RWPE2 (cell line): ENCODE data around the gene KCNJ4.
A peak's percentile ranks its signal among the peaks of the same experiment; 100 is the strongest.
"Not testable (repeated sequence)": the region's sequence is repeated elsewhere in the genome, so short reads cannot be mapped to it uniquely, and the experiment has no call there.

ENCODE experiments used
- ATAC-seq: fragments of 200-7000 bp; cut with Tn5 transposase; 3 replicates; pipeline ENCODE4 v1.9.1; 2021; ENCODE audit warnings: low read depth
- DNase-seq: peaks from one replicate; pipeline ENCODE4 v3.0.0-alpha.2; 2020; ENCODE audit warnings: low spot score
- H3K27ac ChIP-seq: fragments of 450-650 bp; 2 replicates; pipeline ENCODE4 v1.5.1; 2017; ENCODE audit warnings: mild to moderate bottlenecking; ENCODE audit not compliant: poor library complexity, severe bottlenecking
- H3K27me3 ChIP-seq: fragments of 250-450 bp; sonication (Bioruptor Pico); 2 replicates; pipeline ENCODE4 v1.5.1; 2021; ENCODE audit warnings: mild to moderate bottlenecking, moderate library complexity; ENCODE audit not compliant: insufficient read depth, poor library complexity, severe bottlenecking
- H3K36me3 ChIP-seq: fragments of 250-450 bp; sonication (Bioruptor Pico); 2 replicates; pipeline ENCODE4 v1.5.1; 2020; ENCODE audit warnings: low read depth, mild to moderate bottlenecking, moderate library complexity
- H3K4me1 ChIP-seq: fragments of 250-450 bp; sonication (Bioruptor Pico); 2 replicates; pipeline ENCODE4 v1.5.1; 2021; ENCODE audit warnings: mild to moderate bottlenecking, moderate library complexity; ENCODE audit not compliant: insufficient read depth, poor library complexity, severe bottlenecking
- H3K4me3 ChIP-seq: fragments of 250-450 bp; sonication (Bioruptor Pico); 2 replicates; pipeline ENCODE4 v1.5.1; 2021; ENCODE audit warnings: mild to moderate bottlenecking, moderate library complexity; ENCODE audit not compliant: severe bottlenecking
- H3K9me3 ChIP-seq: fragments of 250-450 bp; sonication (Bioruptor Pico); 2 replicates; pipeline ENCODE4 v1.5.1; 2021; ENCODE audit warnings: mild to moderate bottlenecking, moderate library complexity; ENCODE audit not compliant: severe bottlenecking
- CTCF ChIP-seq: fragments of 450-650 bp; IDR thresholded peaks from one replicate; pipeline ENCODE4 v1.5.1; 2017; ENCODE audit warnings: mild to moderate bottlenecking, moderate library complexity; ENCODE audit not compliant: poor library complexity, severe bottlenecking

KCNJ4 gene

GRCh38 chr22:38401336-38402084, 53.5 kb downstream of the KCNJ4 start:
- DNase-seq (peak; percentile 40), ATAC-seq (no peak)
- Histone ChIP-seq H3K27me3 (no peaks in the 10 kb centered on the region), H3K4me3 (no peak overlapping the region), H3K9me3 (no peaks in the 10 kb centered on the region), H3K27ac (no peak overlapping the region), H3K36me3 (no peaks in the 10 kb centered on the region), H3K4me1 (peaks cover 3% of the 10 kb centered on the region)
- TF ChIP-seq CTCF = no peak

- H3K9me3 ChIP-seq, H3K4me3 ChIP-seq, H3K27me3 ChIP-seq, H3K36me3 ChIP-seq, ATAC-seq, DNase-seq, H3K27ac ChIP-seq: not testable (repeated sequence)
- peaks cover 14% of the 10 kb centered on the region for H3K4me1 ChIP-seq
Measured at GRCh38 chr22:38400256-38400655, 54.7 kb downstream of the KCNJ4 start.

GRCh38 chr22:38398609-38399461, 56.2 kb downstream of the KCNJ4 start:
- DNase-seq (no peak), ATAC-seq (peak; percentile 70)
- Histone ChIP-seq H3K4me3 (peak overlapping the region; percentile 82), H3K4me1 (peaks cover 17% of the 10 kb centered on the region), H3K27me3 (no peaks in the 10 kb centered on the region), H3K36me3 (no peaks in the 10 kb centered on the region), H3K9me3 (no peaks in the 10 kb centered on the region), H3K27ac (peak overlapping the region; percentile 64)
- TF ChIP-seq CTCF = no peak

GRCh38 chr22:38398181-38398608, 56.8 kb downstream of the KCNJ4 start:
- not testable (repeated sequence) for H3K36me3 ChIP-seq, H3K27me3 ChIP-seq, DNase-seq, H3K9me3 ChIP-seq
- peak overlapping the region; percentile 82 for H3K4me3 ChIP-seq
- H3K4me1 ChIP-seq = peaks cover 17% of the 10 kb centered on the region
- H3K27ac ChIP-seq = peak overlapping the region; percentile 64
- peak; percentile 71 for ATAC-seq

GRCh38 chr22:38397189-38398085, 57.6 kb downstream of the KCNJ4 start:
- Histone ChIP-seq H3K4me1 (peaks cover 17% of the 10 kb centered on the region), H3K36me3 (no peaks in the 10 kb centered on the region), H3K27ac (peak overlapping the region; percentile 64), H3K27me3 (no peaks in the 10 kb centered on the region), H3K9me3 (no peaks in the 10 kb centered on the region), H3K4me3 (peak overlapping the region; percentile 82)
- no peak for DNase-seq
- TF ChIP-seq CTCF = no peak
- peak; percentile 32 for ATAC-seq

GRCh38 chr22:38396440-38397069, 58.4 kb downstream of the KCNJ4 start:
- Histone ChIP-seq H3K4me3 (peak overlapping the region; percentile 82), H3K4me1 (peaks cover 17% of the 10 kb centered on the region), H3K27ac (peak overlapping the region; percentile 64)
- not testable (repeated sequence) for H3K9me3 ChIP-seq, DNase-seq, ATAC-seq, H3K36me3 ChIP-seq, H3K27me3 ChIP-seq

- not testable (repeated sequence) for ATAC-seq, DNase-seq, H3K9me3 ChIP-seq, H3K4me3 ChIP-seq, H3K36me3 ChIP-seq, H3K27me3 ChIP-seq
- Histone ChIP-seq H3K4me1 (peaks cover 17% of the 10 kb centered on the region), H3K27ac (peak overlapping the region; percentile 64)
Measured at GRCh38 chr22:38395944-38396343, 59.1 kb downstream of the KCNJ4 start.
